Gastrocnemius medialis (tissue), 4 donors: ENCODE measurements around the gene TTLL8. TPM values are rescaled to one million over a fixed set of nuclear protein-coding genes. Genes with fewer than 3 reads are reported as not detected.

ENCODE experiments used
- ATAC-seq, 2 donors: fragments of 150-250 bp; one replicate each; pipeline ENCODE4 v1.9.1; 2016
- DNase-seq, 2 donors: peaks; one replicate each; pipeline ENCODE4 v3.0.0-alpha.2; 2019
- H3K27ac ChIP-seq, 4 donors: fragments of 200-600 bp; sonication (generic); 1 replicate in 1 of 4; 2 replicates in 3 of 4; pipeline ENCODE4 v1.5.1; 2016 to 2018; ENCODE audit warnings: mild to moderate bottlenecking in 2 of 4, moderate library complexity in 1 of 4
- H3K27me3 ChIP-seq, 3 donors: fragments of 200-600 bp; sonication (generic) in 2 of 3; 1 replicate in 1 of 3; 2 replicates in 2 of 3; pipeline versions ENCODE4 v1.5.1 to v1.6.0; 2016 to 2019; ENCODE audit warnings: mild to moderate bottlenecking in 1 of 3, moderate library complexity in 1 of 3
- H3K36me3 ChIP-seq, 2 donors: fragments of 200-600 bp; sonication (generic) in 1 of 2; one replicate each; pipeline ENCODE4 v1.5.1; 2017 to 2018
- H3K4me1 ChIP-seq, 2 donors: fragments of 200-600 bp; sonication (generic) in 1 of 2; one replicate each; pipeline ENCODE4 v1.5.1; 2016 to 2017; ENCODE audit warnings: mild to moderate bottlenecking in 2 of 2
- H3K4me3 ChIP-seq, 4 donors: fragments of 200-600 bp; sonication (generic) in 3 of 4; 1 replicate in 1 of 4; 2 replicates in 3 of 4; pipeline ENCODE4 v1.5.1; 2016 to 2019; ENCODE audit warnings: mild to moderate bottlenecking in 2 of 4
- H3K9me3 ChIP-seq, 3 donors: fragments of 200-600 bp; sonication (generic) in 2 of 3; 1 replicate in 1 of 3; 2 replicates in 2 of 3; pipeline ENCODE4 v1.5.1; 2016 to 2019
- CTCF ChIP-seq, 5 experiments: fragments of 450-650 bp in 3 of 5; fragments of 200-600 bp in 2 of 5; sonication (generic) in 2 of 5; IDR thresholded peaks in 4 of 5; conservative IDR thresholded peaks in 1 of 5; 1 replicate in 4 of 5; 2 replicates in 1 of 5; pipeline ENCODE4 v1.5.1; 2016 to 2019; ENCODE audit warnings: antibody characterized with exemption in 5 of 5, mild to moderate bottlenecking in 3 of 5, moderate library complexity in 3 of 5
- POLR2A ChIP-seq, 2 donors: fragments of 450-650 bp; IDR thresholded peaks; one replicate each; pipeline ENCODE4 v1.6.1; 2017; ENCODE audit warnings: antibody characterized with exemption in 2 of 2, mild to moderate bottlenecking in 2 of 2, moderate library complexity in 2 of 2
- in situ Hi-C, 4 donors: fragments of 200-750 bp; cut with MboI; loops; one replicate each; pipeline versions ENCODE4 v1.15.0 to v1.8.0; 2017; ENCODE audit warnings: low sequenced_read_pairs in 4 of 4
- intact Hi-C: fragments of 100-400 bp; cut with DNase I; formaldehyde crosslinking; loops from one replicate; pipeline ENCODE4 v1.15.1; 2023; ENCODE audit warnings: low total_unique reads
- total RNA-seq, 4 donors: library from RNA; depleted of rRNA; stranded (reverse); fragments of >200 nt; gene quantifications; one replicate each; pipeline versions ENCODE4 v1.1.0 to v1.2.3, GENCODE V29; 2016

TTLL8 gene
- total RNA-seq, 4 donors from 2014 or later: not detected

DNA sequence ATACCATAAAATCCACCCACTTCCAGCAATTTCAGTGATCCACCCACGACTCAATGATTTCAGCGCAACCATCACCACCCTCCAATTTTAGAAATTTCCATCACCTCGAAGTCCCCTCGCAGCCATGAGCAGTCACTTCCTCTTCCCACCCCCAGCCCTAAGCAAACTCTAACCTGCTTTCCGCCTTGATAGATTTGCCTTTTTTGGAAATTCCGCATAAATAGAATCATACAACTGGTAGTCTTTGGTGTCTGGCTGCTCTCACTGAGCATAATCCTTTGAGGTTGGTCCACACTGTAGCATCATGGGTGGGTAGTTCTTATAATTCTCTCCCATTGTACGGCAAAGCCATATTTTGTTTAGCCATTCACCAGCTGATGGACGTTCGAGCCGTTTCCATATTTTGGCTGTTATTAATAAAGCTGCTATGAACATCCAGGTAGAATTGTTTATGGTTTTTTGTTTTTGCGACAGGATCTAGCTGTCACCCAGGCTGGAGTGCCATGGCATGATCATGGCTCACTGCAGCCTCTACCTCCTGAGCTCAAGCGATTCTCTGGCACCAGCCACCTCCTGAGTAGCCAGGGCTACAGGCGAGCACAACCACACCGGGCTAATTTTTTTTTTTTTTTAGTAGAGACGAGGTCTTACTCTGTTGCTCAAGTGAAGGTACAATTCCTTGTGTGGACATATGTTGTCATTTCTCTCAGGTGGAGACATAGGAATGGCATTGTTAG lies 81.5 kb downstream of the TTLL8 start:
- in situ Hi-C loops: no loop called here
- peak in 1 of 2 donors; percentile 40 for DNase-seq

DNA sequence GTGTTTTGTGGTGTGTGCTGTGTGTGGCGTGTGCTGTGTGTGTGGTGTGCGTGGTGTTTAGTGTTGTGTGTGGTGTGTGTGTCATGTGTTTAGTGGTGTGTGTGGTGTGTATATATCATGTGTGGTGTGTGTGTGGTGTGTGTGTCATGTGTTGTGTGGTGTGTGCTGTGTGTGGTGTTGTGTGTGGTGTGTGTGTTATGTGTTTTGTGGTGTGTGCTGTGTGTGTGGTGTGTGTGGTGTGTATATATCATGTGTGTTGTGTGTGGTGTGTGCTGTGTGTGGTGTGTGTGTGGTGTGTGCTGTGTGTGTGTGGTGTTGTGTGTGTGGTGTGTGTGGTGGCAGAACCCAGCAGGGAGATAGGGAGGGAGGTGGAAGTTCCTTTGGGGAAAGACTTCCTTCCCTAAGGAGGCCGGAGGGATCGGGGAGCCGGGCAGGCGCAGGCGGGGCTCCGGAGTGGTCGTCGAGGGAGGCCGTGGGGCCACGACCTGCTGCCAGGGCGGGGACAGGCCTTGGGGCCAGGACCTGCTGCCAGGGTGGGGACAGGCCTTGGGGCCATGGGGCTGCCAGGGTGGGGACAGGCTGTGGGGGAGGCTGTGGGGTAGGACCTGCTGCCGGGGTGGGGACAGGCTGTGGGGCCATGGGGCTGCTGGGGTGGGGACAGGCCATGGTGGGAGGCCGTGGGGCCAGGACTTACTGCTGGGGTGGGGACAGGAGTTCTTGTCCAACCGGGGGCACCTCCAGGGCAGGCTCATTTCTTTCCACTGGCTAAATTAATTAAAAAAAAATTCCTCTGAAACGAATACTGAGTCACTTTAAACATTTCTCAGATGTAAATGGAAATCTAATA lies 82.3 kb downstream of the TTLL8 start:
- in situ Hi-C loops (no loop called here), intact Hi-C loops (loop anchor here (5.0 kb wide), 1 partner anchor 208 kb away; no protein-coding TSS in a partner anchor)
- ATAC-seq (no peak), DNase-seq (peak in 1 of 2 donors; percentile 26)
- no peaks in the 10 kb centered on the region for H3K9me3 ChIP-seq
- H3K27me3 ChIP-seq: no peaks in the 10 kb centered on the region
- no peak overlapping the region for H3K4me3 ChIP-seq
- H3K36me3 ChIP-seq: no peaks in the 10 kb centered on the region
- TF ChIP-seq POLR2A (IDR thresholded peaks at IDR 0.05) (no peak), CTCF (IDR thresholded peaks at IDR 0.05 in 4 of 5, conservative IDR thresholded peaks at IDR 0.05 in 1 of 5) (no peak)
- H3K27ac ChIP-seq: peak overlapping the region; percentile 60 to 74 (median 72)
- peaks cover 6 to 11% of the 10 kb centered on the region in 2 donors for H3K4me1 ChIP-seq

More for the DNA sequence above, 81.5 kb downstream of the TTLL8 start:
- Histone ChIP-seq H3K27ac (peak overlapping the region; percentile 60 to 74 (median 72)), H3K36me3 (no peaks in the 10 kb centered on the region), H3K4me1 (peaks cover 6 to 11% of the 10 kb centered on the region in 2 donors), H3K4me3 (no peak overlapping the region), H3K9me3 (no peaks in the 10 kb centered on the region), H3K27me3 (no peaks in the 10 kb centered on the region)
- TF ChIP-seq POLR2A (IDR thresholded peaks at IDR 0.05) (no peak), CTCF (IDR thresholded peaks at IDR 0.05 in 4 of 5, conservative IDR thresholded peaks at IDR 0.05 in 1 of 5) (no peak)
- intact Hi-C loops: loop anchor here (5.0 kb wide), 1 partner anchor 209 kb away; no protein-coding TSS in a partner anchor
- peak in 1 of 2 donors; percentile 29 for ATAC-seq

GRCh38 chr22:49973018-49973961 lies 84.8 kb downstream of the TTLL8 start:
- H3K27me3 ChIP-seq: no peaks in the 10 kb centered on the region
- DNase-seq (no peak), ATAC-seq (no peak)
- no peaks in the 10 kb centered on the region for H3K36me3 ChIP-seq
- no peaks in the 10 kb centered on the region for H3K9me3 ChIP-seq
- TF ChIP-seq POLR2A (IDR thresholded peaks at IDR 0.05) (no peak), CTCF (IDR thresholded peaks at IDR 0.05 in 4 of 5, conservative IDR thresholded peaks at IDR 0.05 in 1 of 5) (no peak)
- in situ Hi-C loops (no loop called here), intact Hi-C loops (no loop called here)
- H3K4me3 ChIP-seq: no peak overlapping the region
- H3K27ac ChIP-seq: peak overlapping the region in 2 of 4 donors; percentile 98 to 99
- H3K4me1 ChIP-seq: peaks cover 17 to 18% of the 10 kb centered on the region in 2 donors
